ENCODE data around the gene CEACAM19. TPM values are rescaled to one million over a fixed set of nuclear protein-coding genes. Genes with fewer than 3 reads are reported as not detected.

The CEACAM19 gene
- total and polyA plus RNA-seq, 5 experiments from 2014 or later, result 0.14 to 3.6 (median 1.9) TPM; not detected in 2

DNA sequence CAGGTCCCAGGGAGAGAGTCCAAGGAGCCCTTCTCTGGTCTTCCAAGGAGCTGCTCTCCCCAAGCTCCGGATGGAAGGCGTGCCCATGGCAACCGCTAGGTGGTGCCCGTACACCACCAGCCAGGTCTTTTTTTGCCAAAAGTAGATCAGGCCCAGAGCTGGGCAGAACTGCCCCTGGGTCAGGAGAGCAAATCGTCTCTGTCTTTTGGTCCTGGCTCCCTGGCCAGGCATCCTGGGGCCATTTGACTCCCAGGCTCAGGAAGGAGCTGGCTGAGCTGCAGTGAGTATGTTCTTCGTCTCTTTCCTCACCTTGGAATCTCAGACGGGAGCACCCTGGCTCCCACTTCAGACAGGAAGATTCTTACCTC, 52.7 kb downstream of the CEACAM19 start:
- POLR2A ChIA-PET, result interaction anchor here (0.5 to 3.3 kb wide), 11 partner anchors 9 to 120 kb away, joined by 3 to 41 read pairs (median 4); no protein-coding TSS in a partner anchor
- Mint-ChIP-seq H3K27ac (peak overlapping the region in 7 of 10 donors; percentile 2 to 69 (median 48)), H3K9me3 (no peaks in the 10 kb centered on the region), H3K36me3 (no peaks in the 10 kb centered on the region), H3K4me3 (no peak overlapping the region), H3K27me3 (no peaks in the 10 kb centered on the region), H3K4me1 (peaks cover 20 to 44% (median 43%) of the 10 kb centered on the region in 4 donors)
- ATAC-seq, result peak; percentile 79 to 97
- peak; percentile 59 to 87 (median 78) for DNase-seq

DNA sequence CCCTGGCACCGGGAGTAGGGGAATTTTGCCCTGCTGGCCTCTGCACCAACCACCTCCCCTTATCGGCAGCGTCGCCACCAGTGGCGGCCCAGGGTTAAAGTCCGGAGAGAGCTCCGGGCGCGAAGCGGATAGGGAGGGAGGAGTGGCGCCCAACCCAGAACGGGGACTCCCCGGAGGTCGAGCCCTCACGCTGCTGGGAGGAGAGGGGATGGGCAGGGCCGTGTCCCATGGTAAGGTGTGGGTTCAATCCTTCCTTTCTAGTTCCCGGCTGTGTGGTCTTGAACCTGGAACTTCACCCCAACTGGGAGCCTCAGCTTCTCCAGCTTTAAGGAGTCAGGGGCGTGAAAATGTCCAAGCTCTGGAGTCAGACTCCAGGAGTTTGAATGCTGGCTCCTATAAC, 54.0 kb downstream of the CEACAM19 start:
- Mint-ChIP-seq H3K27me3 (no peaks in the 10 kb centered on the region), H3K4me1 (peaks cover 20 to 46% (median 44%) of the 10 kb centered on the region in 4 donors), H3K4me3 (no peak overlapping the region), H3K27ac (peak overlapping the region in 1 of 10 donors; percentile 80), H3K9me3 (no peaks in the 10 kb centered on the region), H3K36me3 (no peaks in the 10 kb centered on the region)
- ATAC-seq (no peak), DNase-seq (no peak)
- POLR2A ChIA-PET, result interaction anchor here (1.4 to 3.3 kb wide), 3 partner anchors 11 to 46 kb away, joined by 3 to 41 read pairs (median 6); no protein-coding TSS in a partner anchor

DNA sequence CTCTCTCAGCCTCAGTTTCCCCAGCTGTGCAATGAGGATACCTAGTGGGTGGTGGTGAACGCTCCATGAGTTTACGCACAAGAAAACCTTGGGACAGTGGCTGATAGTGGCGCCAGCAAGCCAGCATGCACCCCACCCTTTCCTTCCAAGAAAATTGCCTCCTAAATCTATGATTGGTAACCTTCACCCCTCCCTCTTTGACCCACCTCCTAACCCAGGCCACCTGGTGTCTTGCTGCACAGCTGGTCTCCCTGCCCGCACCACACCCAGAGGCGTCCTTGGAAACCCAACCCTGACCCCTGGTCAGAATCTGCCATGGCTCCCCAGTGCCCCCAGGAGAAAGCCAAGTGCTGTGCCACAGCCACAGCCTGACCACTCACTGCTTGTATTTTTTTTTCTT, 54.4 kb downstream of the CEACAM19 start:
- Mint-ChIP-seq H3K27ac (peak overlapping the region in 1 of 10 donors; percentile 64), H3K4me3 (no peak overlapping the region), H3K27me3 (no peaks in the 10 kb centered on the region), H3K4me1 (peaks cover 20 to 46% (median 44%) of the 10 kb centered on the region in 4 donors), H3K9me3 (no peaks in the 10 kb centered on the region), H3K36me3 (no peaks in the 10 kb centered on the region)
- ATAC-seq, result no peak
- POLR2A ChIA-PET, result interaction anchor here (3.3 kb wide), 1 partner anchor 46 kb away, joined by 41 read pairs; no protein-coding TSS in a partner anchor
- DNase-seq, result no peak

DNA sequence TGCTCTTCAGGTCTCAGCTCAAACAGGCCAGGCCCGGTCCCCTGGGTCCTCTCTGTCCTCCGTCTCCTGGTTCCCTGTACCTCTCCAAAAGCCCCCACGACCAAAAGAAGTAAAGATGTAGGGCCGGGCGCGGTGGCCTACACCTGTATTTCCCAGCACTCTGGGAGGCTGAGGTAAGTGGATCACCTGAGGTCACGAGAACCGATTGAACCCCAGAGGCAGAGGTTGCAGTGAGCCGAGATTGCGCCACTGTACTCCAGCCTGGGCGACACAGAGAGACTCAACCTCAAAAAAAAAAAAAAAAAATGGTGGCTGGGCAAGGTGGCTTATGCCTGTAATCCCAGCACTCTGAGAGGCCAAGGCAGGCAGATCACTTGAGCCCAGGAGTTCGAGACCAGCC, 55.2 kb downstream of the CEACAM19 start:
- POLR2A ChIA-PET, result interaction anchor here (0.7 to 3.3 kb wide), 3 partner anchors 45 to 1802 kb away, joined by 3 to 41 read pairs (median 5); no protein-coding TSS in a partner anchor
- no peak for ATAC-seq
- peaks cover 20 to 46% (median 42%) of the 10 kb centered on the region in 4 donors for H3K4me1 Mint-ChIP-seq

DNA sequence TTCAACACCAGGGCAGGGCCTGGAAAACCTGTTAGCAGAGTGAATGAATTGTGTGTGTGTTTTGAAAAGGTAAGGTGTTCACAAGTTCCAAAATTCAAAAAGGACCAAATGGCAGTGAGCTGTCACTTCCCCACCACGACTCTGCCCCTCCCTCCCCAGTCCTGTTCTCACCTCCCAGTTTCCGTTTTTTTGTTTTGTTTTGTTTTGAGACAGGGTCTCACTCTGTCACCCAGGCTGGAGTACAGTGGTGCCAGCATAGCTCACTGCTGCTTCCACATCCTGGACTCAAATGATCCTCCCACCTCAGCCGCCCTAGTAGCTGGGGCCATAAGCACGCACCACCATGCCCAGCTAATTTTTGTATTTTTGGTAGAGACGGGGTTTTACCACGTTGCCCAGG, 56.9 kb downstream of the CEACAM19 start:
- POLR2A ChIA-PET, result interaction anchor here (0.7 kb wide), 1 partner anchor 8 kb away, joined by 3 read pairs; no protein-coding TSS in a partner anchor
- ATAC-seq, result no peak
- no peak overlapping the region for H3K4me3 Mint-ChIP-seq

More for the DNA sequence above, 55.2 kb downstream of the CEACAM19 start:
- Mint-ChIP-seq H3K27me3 (no peaks in the 10 kb centered on the region), H3K9me3 (no peaks in the 10 kb centered on the region), H3K4me3 (no peak overlapping the region), H3K27ac (peak overlapping the region in 1 of 10 donors; percentile 64), H3K36me3 (no peaks in the 10 kb centered on the region)
- no peak for DNase-seq

DNA sequence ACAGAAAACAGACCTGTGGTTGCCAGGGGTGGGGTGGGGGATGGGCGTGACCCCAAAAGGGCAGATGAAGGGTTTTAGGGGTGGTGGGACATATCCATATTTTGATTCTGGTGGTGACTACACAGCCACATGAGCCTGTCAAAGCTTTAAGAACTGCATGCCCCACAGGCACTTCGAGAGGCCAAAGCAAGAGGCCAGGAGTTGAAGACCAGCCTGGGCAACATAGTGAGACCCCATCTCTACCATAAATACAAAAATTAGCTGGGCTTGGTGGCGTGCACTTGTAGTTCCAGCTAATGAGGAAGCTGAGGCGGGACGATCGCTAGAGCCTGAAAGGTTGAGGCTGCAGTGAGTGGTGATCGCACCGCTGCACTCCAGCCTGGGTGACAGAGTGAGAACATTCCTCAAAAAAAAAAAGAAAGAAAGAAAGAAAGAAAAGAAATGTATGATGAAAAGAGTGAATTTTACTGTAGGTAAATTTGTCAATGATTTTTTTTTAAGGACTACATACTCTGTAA, 58.3 kb downstream of the CEACAM19 start:
- H3K4me3 Mint-ChIP-seq, result no peak overlapping the region
- POLR2A ChIA-PET, result interaction anchor here (0.7 to 1.0 kb wide), 3 partner anchors 10 to 46 kb away, joined by 3 to 7 read pairs (median 5); no protein-coding TSS in a partner anchor
- no peaks in the 10 kb centered on the region for H3K27me3 Mint-ChIP-seq
- no peaks in the 10 kb centered on the region for H3K36me3 Mint-ChIP-seq
- no peak for DNase-seq
- no peaks in the 10 kb centered on the region for H3K9me3 Mint-ChIP-seq
- no peak for ATAC-seq
- peaks cover 5 to 21% (median 19%) of the 10 kb centered on the region in 4 donors for H3K4me1 Mint-ChIP-seq
- peak overlapping the region in 1 of 10 donors; percentile 16 for H3K27ac Mint-ChIP-seq

More for the DNA sequence above, 56.9 kb downstream of the CEACAM19 start:
- Mint-ChIP-seq H3K27me3 (no peaks in the 10 kb centered on the region), H3K4me1 (peaks cover 15 to 35% (median 32%) of the 10 kb centered on the region in 4 donors), H3K36me3 (no peaks in the 10 kb centered on the region), H3K9me3 (no peaks in the 10 kb centered on the region), H3K27ac (peak overlapping the region in 1 of 10 donors; percentile 6)
- DNase-seq, result no peak

DNA sequence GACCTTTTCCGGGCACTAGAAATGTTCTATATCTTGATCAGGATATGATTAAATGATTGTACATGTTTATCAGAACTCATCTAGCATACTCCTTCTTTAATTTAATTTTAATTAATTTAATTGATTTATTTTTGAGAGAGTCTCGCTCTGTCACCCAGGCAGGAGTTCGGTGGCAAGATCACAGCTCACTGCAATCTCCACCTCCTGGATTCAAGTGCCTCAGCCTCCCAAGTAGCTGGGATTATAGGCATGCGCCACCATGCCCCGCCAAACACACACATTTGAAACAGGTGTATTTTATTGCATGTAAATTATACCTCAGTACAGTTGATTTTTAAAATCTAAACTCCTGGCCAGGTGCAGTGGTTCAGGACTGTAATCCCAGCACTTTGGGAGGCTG, 59.8 kb downstream of the CEACAM19 start:
- Mint-ChIP-seq H3K4me3 (no peak overlapping the region), H3K27ac (no peak overlapping the region), H3K36me3 (no peaks in the 10 kb centered on the region), H3K9me3 (no peaks in the 10 kb centered on the region), H3K4me1 (peaks cover 6 to 16% (median 9%) of the 10 kb centered on the region in 4 donors), H3K27me3 (no peaks in the 10 kb centered on the region)
- no peak for DNase-seq
- no peak for ATAC-seq
- POLR2A ChIA-PET, result no interaction called here

DNA sequence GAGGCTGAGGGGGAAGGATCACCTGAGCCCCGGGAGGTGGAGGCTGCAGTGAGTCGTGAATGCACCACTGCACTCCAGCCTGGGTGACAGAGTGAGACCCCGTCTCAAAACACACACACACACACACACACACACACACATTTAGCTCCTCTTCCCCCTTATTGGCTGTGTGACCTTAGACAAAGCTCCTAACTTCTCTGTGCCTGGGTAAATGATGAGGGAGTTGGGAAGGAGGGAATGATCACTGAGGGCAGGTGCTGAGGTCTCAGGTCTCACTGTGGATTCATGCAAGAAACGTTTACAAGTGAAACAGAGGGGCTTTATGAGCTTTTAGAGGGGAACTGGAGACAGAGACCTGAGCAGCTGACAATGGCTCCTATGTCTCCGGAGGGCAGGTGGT, 60.3 kb downstream of the CEACAM19 start:
- Mint-ChIP-seq H3K4me3 (no peak overlapping the region), H3K27ac (peak overlapping the region in 1 of 10 donors; percentile 52), H3K27me3 (no peaks in the 10 kb centered on the region), H3K4me1 (peaks cover 5 to 16% (median 8%) of the 10 kb centered on the region in 4 donors), H3K9me3 (no peaks in the 10 kb centered on the region), H3K36me3 (no peaks in the 10 kb centered on the region)
- ATAC-seq, result no peak
- POLR2A ChIA-PET, result no interaction called here
- DNase-seq, result no peak

DNA sequence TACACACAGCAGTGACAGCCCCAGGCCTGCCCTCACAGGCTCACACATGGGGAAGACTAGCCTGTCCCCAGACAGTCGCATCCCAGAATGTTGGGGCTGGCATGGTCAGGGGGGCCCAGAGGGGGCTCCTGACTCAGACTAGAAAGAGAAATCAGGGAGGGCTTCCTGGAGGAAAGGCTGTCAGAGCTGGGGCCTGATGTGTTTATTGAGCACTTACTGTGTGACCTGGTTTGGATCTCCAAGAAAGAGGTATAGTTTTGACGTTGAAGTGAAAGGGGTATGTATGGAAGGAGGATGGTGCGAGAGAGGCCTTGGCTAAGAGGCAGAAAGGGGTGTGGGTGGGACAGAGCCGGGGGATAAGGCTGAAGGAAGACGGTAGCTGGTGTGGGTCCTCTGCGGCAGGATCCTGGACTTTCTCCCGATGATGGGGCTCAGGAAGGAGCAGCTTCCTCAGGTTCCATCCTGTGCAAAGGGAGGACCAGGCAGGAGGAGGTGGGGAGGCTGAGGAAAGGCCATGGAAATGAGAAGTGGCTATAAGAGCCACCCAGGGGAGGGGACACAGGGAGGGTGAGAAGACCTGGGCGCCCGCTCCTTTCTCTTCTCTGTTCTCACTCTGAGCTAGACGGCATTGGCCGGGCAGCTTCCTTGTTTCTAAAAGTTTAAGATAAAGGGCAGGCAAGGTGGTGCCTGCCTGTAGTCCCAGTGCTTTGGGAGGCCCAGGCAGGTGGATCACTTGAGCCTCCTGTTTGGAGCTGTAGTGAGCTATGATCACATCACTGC, 61.1 kb downstream of the CEACAM19 start:
- peak overlapping the region in 3 of 10 donors; percentile 15 to 72 (median 38) for H3K27ac Mint-ChIP-seq
- ATAC-seq (no peak), DNase-seq (no peak)

More for the DNA sequence above, 61.1 kb downstream of the CEACAM19 start:
- Mint-ChIP-seq H3K4me1 (peaks cover 6 to 24% (median 10%) of the 10 kb centered on the region in 4 donors), H3K27me3 (no peaks in the 10 kb centered on the region), H3K9me3 (no peaks in the 10 kb centered on the region), H3K4me3 (no peak overlapping the region), H3K36me3 (no peaks in the 10 kb centered on the region)
- POLR2A ChIA-PET, result interaction anchor here (1.4 kb wide), 2 partner anchors 8 to 13 kb away, joined by 3 to 4 read pairs; no protein-coding TSS in a partner anchor

Small RNA genes within 50 kb of the gene (microRNA-seq; reads per million reads assigned to microRNA genes)
- gene MIR4531 (ENCODE audit: borderline microRNAs expressed), result not detected

Other genes with a start within 250 kb of the CEACAM19 start
- 1 to 10 TPM; 7.0 to 7.4 TPM for gene ZNF229, start 223.0 kb upstream of the CEACAM19 start, total RNA-seq
- 1 to 10 TPM in 1 of 3 donors, under 1 TPM in 2; 0.93 to 2.0 (median 0.96) TPM for gene ZNF229, start 223.0 kb upstream of the CEACAM19 start, polyA plus RNA-seq
- 10 to 100 TPM; 15.6 to 17.0 TPM for gene ZNF180, start 171.0 kb upstream of the CEACAM19 start, total RNA-seq
- 10 to 100 TPM in 1 of 3 donors, 1 to 10 TPM in 2; 6.5 to 10.4 (median 7.4) TPM for gene ZNF180, start 171.0 kb upstream of the CEACAM19 start, polyA plus RNA-seq
- not detected for gene CEACAM20, start 141.8 kb upstream of the CEACAM19 start, total RNA-seq
- not detected for gene CEACAM20, start 141.8 kb upstream of the CEACAM19 start, polyA plus RNA-seq
- not detected for gene IGSF23, start 57.9 kb upstream of the CEACAM19 start, total RNA-seq
- not detected for gene IGSF23, start 57.9 kb upstream of the CEACAM19 start, polyA plus RNA-seq
- gene PVR, start 27.6 kb upstream of the CEACAM19 start, total RNA-seq, result 1 to 10 TPM; 3.7 to 3.8 TPM
- gene PVR, start 27.6 kb upstream of the CEACAM19 start, polyA plus RNA-seq, result 1 to 10 TPM in 1 of 3 donors, under 1 TPM in 2; 0.11 to 1.4 (median 0.37) TPM
- not detected for gene CEACAM16, start 27.7 kb downstream of the CEACAM19 start, total RNA-seq
- not detected for gene CEACAM16, start 27.7 kb downstream of the CEACAM19 start, polyA plus RNA-seq
- gene BCL3, start 77.2 kb downstream of the CEACAM19 start, total RNA-seq, result 1 to 10 TPM; 5.9 to 7.7 TPM
- gene BCL3, start 77.2 kb downstream of the CEACAM19 start, polyA plus RNA-seq, result 1 to 10 TPM; 3.2 to 6.2 (median 3.5) TPM
- not detected for gene CBLC, start 106.4 kb downstream of the CEACAM19 start, total RNA-seq
- under 1 TPM in 1 of 3 donors, not detected in 2; 0.14 TPM for gene CBLC, start 106.4 kb downstream of the CEACAM19 start, polyA plus RNA-seq
- gene BCAM, start 137.6 kb downstream of the CEACAM19 start, total RNA-seq, result not detected
- not detected for gene BCAM, start 137.6 kb downstream of the CEACAM19 start, polyA plus RNA-seq
- under 1 TPM; 0.42 to 0.93 TPM for gene NECTIN2, start 174.8 kb downstream of the CEACAM19 start, total RNA-seq
- gene NECTIN2, start 174.8 kb downstream of the CEACAM19 start, polyA plus RNA-seq, result under 1 TPM in 1 of 3 donors, not detected in 2; 0.47 TPM
- 10 to 100 TPM; 39.3 to 41.4 TPM for gene TOMM40, start 219.8 kb downstream of the CEACAM19 start, total RNA-seq
- 10 to 100 TPM; 32.0 to 42.3 (median 33.7) TPM for gene TOMM40, start 219.8 kb downstream of the CEACAM19 start, polyA plus RNA-seq
- 1 to 10 TPM; 2.9 to 3.6 TPM for gene APOE, start 234.3 kb downstream of the CEACAM19 start, total RNA-seq
- gene APOE, start 234.3 kb downstream of the CEACAM19 start, polyA plus RNA-seq, result not detected
- 1 to 10 TPM in 1 of 2 experiments, not detected in 1; 1.4 TPM for gene APOC1, start 243.1 kb downstream of the CEACAM19 start, total RNA-seq
- gene APOC1, start 243.1 kb downstream of the CEACAM19 start, polyA plus RNA-seq, result not detected